GM19351 (cell line): ENCODE measurements around the gene EDARADD.
"Not testable (repeated sequence)": the region's sequence is repeated elsewhere in the genome, so short reads cannot be mapped to it uniquely, and the experiment has no call there.

Experiments used
- ATAC-seq: cut with Tn5 transposase; IDR thresholded peaks from one replicate; pipeline ENCODE4 v1.9.1; 2021; ENCODE audit warnings: mild to moderate bottlenecking, moderate library complexity; ENCODE audit not compliant: unreplicated experiment

The EDARADD gene

DNA sequence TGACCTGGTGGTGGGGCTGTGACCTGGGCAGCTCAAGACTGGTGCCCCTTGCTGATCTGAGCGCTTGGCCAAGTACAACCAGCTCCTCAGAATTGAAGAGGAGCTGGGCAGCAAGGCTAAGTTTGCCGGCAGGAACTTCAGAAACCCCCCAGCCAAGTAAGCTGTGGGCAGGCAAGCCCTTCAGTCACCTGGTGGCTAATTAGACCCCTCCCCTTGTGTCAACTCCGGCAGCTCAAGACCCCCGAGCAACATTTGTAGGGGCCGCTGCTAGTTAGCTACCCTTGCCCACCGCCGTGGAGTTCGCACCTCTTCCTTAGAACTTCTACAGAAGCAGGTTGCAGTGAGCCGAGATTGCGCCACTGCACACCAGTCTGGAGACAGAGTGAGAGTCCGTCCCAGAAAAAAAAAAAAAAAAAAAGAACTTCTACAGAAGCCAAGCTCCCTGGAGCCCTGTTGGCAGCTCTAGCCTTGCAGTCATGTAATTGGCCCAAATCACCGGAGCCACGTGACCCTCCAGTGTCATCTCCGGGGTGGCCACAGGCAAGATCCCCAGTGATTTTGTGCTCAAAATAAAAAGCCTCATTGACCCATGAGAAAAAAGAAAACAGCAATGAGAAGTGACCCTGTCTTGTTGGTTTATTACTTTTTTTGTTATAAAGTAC, 90.4 kb downstream of the EDARADD start:
- no peak for ATAC-seq

DNA sequence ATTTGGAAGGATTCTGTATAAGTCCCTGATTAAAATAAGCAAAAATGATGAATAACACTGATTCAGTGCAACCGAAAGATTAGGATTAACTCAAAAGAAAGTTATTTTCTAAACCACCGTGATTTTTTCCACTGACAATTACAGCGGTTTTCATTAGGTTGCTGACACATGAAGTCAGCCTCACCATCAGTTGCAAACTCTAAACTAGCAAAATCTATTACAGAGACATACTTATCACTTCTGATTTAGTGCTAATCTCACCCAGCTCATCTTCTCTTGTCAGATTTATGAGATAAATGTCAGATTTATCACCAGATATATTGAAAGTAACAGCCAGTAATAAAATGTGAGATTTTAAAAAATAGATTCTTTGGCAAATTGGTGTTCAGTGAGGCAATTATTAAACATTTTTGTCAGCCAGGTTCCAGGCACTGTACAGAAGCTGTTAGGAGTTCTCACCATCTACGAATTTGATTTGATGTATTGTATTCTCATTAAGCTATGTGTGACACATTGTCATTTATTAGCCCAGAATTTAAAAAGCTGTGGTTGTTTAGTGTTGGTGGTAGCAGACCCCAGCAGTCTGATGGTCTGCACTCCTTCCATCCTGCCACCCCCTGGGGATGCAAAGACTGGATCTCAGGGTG, 92.4 kb downstream of the EDARADD start:
- no peak for ATAC-seq

GRCh38 chr1:236489161-236489560, 95.1 kb downstream of the EDARADD start:
- not testable (repeated sequence) for ATAC-seq

- peak; percentile 61 for ATAC-seq
These were observed 95.8 kb downstream of the EDARADD start for GRCh38 chr1:236489710-236490377.

- no peak for ATAC-seq
These were observed 97.5 kb downstream of the EDARADD start for GRCh38 chr1:236491469-236492136.

GRCh38 chr1:236492378-236492777, 98.3 kb downstream of the EDARADD start:
- ATAC-seq, result no peak

DNA sequence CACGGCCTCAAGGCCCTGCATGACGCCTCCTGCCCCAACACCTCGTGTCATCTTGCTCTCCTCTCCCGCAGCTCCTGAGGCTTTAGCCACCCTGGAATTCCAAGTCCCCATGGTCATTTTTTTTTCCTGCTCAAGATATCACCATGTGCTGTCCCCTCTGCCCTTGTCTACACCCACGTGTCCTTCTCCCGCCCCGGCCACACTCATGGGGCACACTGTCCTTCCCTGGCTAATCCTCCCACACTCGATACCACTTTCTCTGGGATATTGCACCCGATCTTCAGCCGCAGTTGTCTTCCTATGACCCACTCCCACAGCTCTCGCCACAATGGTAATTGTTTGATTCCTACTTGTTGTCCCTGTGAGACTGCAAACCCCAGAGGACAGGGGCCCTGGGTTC, 100.0 kb downstream of the EDARADD start:
- no peak for ATAC-seq

DNA sequence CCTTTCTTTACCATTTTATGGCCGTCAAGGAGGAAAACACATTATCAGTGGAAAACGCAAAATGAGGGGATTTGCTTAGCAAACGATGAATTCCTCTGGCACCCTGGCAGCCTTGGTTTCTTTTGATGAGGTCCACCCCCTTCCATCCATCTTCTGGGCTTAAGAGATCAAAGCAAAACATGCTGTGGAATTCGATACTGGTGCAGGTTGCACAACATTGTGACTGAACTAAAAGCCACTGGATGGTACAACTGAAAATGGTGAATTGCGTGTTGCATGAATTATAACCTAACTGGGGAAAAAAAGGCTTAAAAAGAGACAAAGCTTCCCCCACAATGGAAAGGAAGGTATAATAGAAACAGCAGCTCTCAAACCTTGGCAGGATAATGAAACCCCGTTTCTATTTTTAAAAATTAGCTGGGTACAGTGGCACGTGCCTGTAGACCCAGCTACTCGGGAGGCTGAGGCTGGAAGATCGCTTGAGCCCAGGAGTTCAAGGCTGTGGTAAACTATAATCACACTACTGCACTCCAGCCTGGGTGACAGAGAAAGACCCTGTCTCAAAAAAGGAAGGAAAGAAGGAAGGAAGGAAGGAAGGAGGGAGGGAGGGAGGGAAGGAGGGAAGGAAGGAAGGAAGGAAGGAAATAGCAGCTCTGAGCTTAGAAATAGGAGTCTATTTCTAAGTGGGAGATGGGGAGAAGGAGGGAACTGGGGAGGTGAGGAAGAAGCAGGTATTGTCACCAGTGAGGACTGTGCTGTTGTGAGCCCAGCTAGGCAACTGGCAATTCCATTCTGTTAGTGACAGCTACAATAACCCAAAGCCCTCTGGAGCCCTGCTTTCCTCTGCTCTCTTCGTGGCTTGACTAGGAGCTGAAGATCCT, 100.7 kb downstream of the EDARADD start:
- no peak for ATAC-seq

DNA sequence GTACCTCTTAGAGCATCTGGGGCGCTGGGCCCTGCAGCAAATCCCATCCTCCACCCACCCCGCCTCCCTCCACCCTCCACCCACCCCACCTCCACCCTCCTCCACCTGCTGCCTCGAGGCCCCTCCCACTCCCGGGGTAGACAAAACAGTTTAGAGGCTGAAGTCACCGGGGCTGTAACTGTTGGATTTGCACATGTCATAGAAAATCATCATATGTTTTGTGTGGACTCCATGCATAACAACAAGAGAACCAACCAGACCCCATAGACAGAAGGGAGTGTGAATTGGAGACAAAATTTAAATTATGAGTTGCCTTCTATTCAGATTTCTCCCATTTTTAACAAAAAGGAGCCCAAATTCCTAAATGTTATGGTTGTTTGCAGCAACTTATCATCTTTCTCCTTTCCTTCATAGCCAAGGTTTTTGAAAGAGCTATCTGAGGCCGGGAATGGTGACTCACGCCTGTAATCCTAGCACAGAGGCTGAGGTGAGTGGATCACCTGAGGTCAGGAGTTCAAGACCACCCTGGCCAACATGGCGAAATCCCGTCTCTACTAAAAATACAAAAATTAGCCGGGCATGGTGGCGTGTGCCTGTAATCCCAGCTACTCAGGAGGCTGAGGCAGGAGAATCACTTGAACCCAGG, 101.5 kb downstream of the EDARADD start:
- ATAC-seq, result no peak

DNA sequence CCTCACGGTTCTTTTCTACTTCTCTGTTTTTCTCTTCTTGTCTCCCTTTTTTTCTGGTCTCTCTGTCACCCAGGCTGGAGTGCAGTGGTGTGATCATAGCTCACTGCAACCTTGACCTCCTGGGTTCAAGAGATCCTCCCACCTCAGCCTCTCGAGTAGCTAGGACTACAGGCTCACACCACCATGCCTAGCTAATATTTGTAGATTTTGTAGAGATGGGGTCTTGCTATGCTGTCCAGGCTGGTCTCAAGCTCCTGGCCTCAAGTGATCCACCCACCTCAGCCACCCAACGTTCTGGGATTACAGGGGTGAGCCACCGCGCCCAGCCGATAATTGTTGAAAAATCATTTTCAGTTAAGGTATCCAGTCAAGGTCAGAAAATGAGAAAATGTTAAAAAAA, 103.8 kb downstream of the EDARADD start:
- ATAC-seq, result no peak

DNA sequence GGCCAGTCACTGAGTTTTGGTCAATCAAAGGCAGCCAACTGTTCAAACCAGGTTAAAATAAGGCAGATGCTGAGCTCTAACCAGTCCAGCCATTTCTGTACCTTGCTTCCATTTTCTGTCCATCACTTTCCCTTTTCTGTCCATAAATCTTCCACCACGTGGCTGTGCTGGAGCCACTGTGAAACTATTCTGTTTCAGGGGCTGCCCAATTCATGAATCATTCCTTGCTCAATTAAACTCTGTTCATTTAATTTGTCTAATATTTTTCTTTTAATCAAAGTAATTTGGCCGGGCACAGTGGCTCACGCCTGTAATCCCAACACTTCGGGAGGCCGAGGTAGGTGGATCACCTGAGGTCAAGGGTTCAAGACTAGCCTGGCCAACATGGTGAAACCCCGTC, 107.0 kb downstream of the EDARADD start:
- ATAC-seq, result no peak

DNA sequence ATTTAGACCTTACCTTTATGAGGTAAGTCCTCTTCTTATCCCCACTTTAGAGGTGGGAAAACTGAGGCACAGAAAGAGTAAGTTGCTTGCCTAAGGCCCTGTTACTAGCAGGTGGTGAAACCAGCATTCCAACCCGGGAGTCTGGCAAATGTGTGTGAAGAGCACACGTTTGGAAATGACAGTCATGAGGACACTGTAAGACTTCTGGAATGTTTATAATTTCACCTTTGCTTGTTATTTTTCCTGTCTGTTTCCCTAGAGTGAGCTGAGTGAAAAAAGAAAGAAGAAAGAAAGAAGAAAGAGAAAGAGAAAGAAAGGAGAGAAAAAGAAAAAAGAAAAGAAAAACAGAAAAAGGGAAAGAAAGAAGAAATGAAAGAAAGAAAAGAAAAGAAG, 108.5 kb downstream of the EDARADD start:
- no peak for ATAC-seq

DNA sequence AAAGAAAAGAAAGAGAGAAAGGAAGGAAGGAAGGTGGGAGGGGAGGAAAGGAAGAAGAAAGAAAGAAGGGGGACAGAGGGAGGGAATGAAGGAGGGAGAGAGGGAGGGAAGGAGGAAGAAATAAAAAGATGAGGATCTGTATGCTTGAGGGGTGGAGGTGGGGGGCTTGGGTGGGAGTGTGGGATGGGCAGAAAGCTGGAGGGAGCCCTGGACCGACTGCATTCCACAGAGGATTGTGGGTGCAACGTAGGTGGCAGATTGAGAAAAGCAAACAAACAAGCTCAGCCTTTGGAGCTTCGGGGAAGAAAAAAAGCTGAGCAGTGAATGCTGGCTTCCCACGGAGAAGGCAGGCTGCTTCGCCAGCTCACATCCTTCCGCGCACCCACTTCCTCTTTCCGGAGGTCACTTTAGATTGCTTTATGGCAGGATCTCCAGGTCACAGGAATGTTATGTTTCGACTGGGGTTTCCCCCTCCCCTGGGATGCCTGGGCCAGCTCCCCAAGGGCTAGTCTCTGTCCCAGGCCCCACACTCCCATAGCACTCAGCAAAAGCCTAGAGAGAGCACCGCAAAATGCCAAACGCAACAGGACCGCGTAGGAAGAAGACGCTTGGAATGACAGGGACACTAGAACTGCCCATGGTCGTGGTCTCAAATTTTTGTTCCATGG, 109.0 kb downstream of the EDARADD start:
- ATAC-seq, result no peak

DNA sequence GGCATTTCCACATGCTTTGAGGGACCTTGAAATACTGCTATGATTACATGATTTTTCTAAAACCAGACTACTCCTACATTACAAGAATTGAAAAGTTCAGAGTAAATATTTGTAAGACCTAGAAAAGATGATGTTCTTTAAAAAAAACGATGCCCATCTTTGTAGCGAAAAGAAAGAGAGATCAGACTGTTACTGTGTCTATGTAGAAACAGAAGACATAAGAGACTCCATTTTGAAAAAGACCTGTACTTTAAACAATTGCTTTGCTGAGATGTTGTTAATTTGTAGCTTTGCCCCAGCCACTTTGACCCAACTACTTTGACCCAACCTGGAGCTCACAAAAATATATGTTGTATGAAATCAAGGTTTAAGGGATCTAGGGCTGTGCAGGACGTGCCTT, 110.3 kb downstream of the EDARADD start:
- ATAC-seq, result not testable (repeated sequence)

GRCh38 chr1:236507022-236507700, 113.1 kb downstream of the EDARADD start:
- ATAC-seq, result no peak

DNA sequence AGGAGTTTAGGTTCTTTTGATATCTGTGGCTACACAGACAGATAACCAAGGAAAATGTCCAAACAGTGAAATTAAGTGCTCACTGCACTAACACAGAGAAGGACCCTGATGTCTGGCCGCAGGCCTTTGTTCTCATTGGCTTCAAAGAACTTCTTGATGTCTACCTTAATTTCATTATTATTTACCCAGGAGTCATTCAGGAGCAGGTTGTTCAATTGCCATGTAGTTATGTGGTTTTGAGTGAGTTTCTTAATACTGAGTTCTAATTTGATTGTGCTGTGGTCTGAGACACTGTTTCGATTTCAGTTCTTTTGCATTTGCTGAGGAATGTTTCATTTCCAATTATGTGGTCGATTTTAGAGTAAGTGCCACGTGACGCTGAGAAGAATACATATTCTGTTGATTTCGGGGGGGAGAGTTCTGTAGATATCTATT, 114.5 kb downstream of the EDARADD start:
- peak; percentile 45 for ATAC-seq

- no peak for ATAC-seq
These were observed 115.1 kb downstream of the EDARADD start for GRCh38 chr1:236509203-236509602.

DNA sequence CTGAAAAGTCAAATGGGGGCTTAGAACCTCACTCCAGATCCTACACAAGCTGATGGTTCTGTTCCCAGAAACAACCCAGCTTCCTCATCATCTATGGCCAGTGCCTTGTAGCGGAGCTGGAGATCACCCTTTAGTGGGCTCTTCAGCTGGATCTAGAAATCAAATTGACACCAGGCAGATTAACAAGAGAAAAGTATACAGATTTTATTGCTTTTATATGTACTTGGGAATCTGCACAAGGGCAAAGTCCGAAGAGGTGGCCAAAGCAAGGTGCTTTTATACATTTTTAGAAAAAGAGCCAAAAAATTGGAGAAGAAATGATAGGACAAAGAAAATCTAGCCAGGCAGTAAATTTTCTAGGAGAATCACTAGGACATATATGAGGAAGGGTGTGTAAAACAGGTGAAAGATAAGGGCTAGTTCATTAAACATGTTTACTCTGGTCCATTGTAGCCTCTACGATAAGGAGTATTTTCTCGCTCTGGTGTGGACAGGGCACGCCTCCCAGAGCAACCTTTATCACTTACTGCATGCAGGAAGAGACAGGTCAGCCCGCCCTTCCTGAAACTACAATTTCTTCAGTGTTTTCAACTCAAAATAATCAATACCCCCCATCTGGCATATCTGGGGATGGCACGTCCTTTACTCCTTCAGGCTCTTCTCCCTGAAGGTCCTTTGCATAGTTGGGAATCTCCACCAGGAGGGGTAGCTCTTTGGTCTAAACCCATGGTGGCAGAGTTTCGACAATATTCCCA, 115.7 kb downstream of the EDARADD start:
- ATAC-seq, result no peak
